Colonic mucosa (tissue), 4 donors: ENCODE data around the gene POLR3B. TPM values are rescaled to one million over a fixed set of nuclear protein-coding genes. Genes with fewer than 3 reads are reported as not detected.

Experiments used
- DNase-seq: peaks from one replicate; pipeline ENCODE4 v3.0.0-alpha.2; 2020
- H3K27ac ChIP-seq: fragments of 200-600 bp; one replicate; pipeline ENCODE4 v1.8.0; 2021
- H3K27me3 ChIP-seq: fragments of 200-600 bp; one replicate; pipeline ENCODE4 v1.8.0; 2021
- H3K36me3 ChIP-seq: fragments of 200-600 bp; one replicate; pipeline ENCODE4 v1.8.0; 2021
- H3K4me1 ChIP-seq: fragments of 200-600 bp; one replicate; pipeline ENCODE4 v1.8.0; 2021; ENCODE audit warnings: mild to moderate bottlenecking
- H3K4me3 ChIP-seq: fragments of 200-600 bp; one replicate; pipeline ENCODE4 v1.8.0; 2021
- H3K9ac ChIP-seq, 2 donors: one replicate each; pipeline ENCODE4 v1.7.0; 2013; ENCODE audit warnings: control low read depth in 2 of 2, low read depth in 2 of 2, low read length in 2 of 2
- H3K9me3 ChIP-seq: fragments of 200-600 bp; one replicate; pipeline ENCODE4 v1.8.0; 2021
- intact Hi-C: fragments of 100-400 bp; cut with DNase I; formaldehyde crosslinking; loops from one replicate; pipeline ENCODE4 v1.14.1; 2022
- total RNA-seq, 2 donors: library from RNA; stranded (reverse); fragmentation: NEBNext Ultra II Directional in 1 of 2; extraction: Animal tissue kit (Norgen Biotek cat#: 25700) in 1 of 2; gene quantifications; one replicate each; pipeline ENCODE4 v1.2.1, GENCODE V29; 2021
- TF ChIP-seq, protein P1 (sequence below): fragments of 200-600 bp; IDR thresholded peaks from one replicate; pipeline ENCODE4 v1.8.0; 2022; ENCODE audit warnings: antibody characterized with exemption, mild to moderate bottlenecking
- donor health status: healthy.
- donor health status: DM: no; HTN: no; CAD: no.
- donor health status: DM: no; HTN: no; CAD: no.

The POLR3B gene
- total RNA-seq, 2 donors from 2014 or later: 5.7 to 10.4 TPM

DNA sequence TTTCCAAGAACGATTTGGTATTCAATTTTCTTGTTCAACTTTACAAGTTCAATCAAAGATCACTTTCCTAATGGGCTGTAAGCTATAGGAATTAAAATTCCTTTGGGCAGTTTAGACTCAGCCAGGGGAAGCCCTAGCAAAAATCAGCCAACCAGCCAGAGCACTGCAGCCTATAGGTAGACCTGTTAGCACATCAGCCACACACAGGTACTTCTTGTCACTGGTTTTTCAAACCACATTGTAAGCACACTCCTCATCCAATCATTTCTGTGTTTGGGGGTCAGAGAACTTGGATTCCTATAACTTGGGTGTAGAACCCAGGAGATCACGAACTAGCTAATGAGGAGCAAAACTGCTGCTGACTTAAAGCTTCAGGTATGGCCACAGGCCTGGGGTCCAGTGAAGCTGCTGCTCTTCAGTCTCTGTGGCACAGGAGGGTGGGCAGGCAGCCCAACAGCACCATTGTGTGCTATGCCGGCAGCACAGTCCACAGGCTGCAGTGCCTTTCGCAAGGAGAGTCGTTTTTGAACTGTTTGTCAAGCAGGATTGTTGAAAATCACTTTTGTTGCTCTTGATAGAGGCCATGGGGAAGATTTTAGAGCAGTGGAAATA, 137.9 kb downstream of the POLR3B start:
- Histone ChIP-seq H3K9ac (no peak overlapping the region), H3K27ac (no peak overlapping the region), H3K4me3 (no peak overlapping the region), H3K36me3 (no peaks in the 10 kb centered on the region), H3K27me3 (no peaks in the 10 kb centered on the region), H3K4me1 (no peaks in the 10 kb centered on the region), H3K9me3 (no peaks in the 10 kb centered on the region)
- intact Hi-C loops: no loop called here
- DNase-seq: no peak
- TF ChIP-seq, protein P1, sequence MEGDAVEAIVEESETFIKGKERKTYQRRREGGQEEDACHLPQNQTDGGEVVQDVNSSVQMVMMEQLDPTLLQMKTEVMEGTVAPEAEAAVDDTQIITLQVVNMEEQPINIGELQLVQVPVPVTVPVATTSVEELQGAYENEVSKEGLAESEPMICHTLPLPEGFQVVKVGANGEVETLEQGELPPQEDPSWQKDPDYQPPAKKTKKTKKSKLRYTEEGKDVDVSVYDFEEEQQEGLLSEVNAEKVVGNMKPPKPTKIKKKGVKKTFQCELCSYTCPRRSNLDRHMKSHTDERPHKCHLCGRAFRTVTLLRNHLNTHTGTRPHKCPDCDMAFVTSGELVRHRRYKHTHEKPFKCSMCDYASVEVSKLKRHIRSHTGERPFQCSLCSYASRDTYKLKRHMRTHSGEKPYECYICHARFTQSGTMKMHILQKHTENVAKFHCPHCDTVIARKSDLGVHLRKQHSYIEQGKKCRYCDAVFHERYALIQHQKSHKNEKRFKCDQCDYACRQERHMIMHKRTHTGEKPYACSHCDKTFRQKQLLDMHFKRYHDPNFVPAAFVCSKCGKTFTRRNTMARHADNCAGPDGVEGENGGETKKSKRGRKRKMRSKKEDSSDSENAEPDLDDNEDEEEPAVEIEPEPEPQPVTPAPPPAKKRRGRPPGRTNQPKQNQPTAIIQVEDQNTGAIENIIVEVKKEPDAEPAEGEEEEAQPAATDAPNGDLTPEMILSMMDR: no peak

DNA sequence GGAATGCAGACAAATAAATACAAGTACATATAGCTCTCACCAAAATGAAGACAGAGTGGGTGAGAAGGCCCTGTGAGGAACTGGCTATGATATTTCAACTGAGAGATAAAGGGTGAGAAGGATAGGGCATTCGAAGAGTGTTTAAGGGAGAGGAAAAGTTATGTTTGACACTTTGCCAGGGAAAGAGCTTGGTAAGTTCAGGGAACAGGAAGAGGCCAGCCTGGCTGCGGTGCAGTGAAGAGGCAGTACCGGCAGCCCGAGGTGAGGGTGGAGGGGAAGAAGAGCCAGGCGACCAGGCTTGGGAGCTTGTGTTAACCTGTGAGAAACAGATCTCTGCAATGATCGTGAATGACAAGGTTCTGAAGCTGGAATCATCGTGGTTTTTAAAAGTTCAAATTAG, 140.5 kb downstream of the POLR3B start:
- Histone ChIP-seq H3K9me3 (no peaks in the 10 kb centered on the region), H3K4me3 (no peak overlapping the region)
- intact Hi-C loops: no loop called here

DNA sequence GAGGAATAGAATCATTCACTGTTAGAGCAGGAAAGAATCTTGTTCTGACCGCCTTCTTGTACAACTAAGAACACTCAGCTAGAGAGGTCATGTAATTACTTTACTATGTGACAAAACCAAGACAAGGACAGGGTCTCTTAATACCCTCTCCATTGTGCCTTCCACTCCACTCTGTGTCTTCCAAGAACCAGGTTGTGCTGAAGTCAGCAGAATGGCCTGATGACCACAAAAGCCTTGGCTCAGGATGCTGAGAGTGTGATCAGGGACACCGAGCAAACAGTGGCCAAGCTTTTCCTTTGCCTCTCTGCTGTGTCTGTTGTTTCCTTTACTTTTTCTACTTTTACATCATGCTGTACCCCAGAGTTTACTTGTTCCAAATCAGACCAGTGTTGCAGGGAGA, 142.1 kb downstream of the POLR3B start:
- TF ChIP-seq, protein P1: no peak
- H3K9ac ChIP-seq: no peak overlapping the region
- H3K27me3 ChIP-seq: no peaks in the 10 kb centered on the region
- no peak overlapping the region for H3K27ac ChIP-seq
- no peaks in the 10 kb centered on the region for H3K9me3 ChIP-seq
- intact Hi-C loops: no loop called here
- no peaks in the 10 kb centered on the region for H3K36me3 ChIP-seq
- no peak overlapping the region for H3K4me3 ChIP-seq
- no peaks in the 10 kb centered on the region for H3K4me1 ChIP-seq
- no peak for DNase-seq

More for the DNA sequence above, 140.5 kb downstream of the POLR3B start:
- Histone ChIP-seq H3K27me3 (no peaks in the 10 kb centered on the region), H3K9ac (no peak overlapping the region), H3K4me1 (no peaks in the 10 kb centered on the region), H3K36me3 (no peaks in the 10 kb centered on the region), H3K27ac (no peak overlapping the region)
- no peak for DNase-seq
- TF ChIP-seq, protein P1: no peak

DNA sequence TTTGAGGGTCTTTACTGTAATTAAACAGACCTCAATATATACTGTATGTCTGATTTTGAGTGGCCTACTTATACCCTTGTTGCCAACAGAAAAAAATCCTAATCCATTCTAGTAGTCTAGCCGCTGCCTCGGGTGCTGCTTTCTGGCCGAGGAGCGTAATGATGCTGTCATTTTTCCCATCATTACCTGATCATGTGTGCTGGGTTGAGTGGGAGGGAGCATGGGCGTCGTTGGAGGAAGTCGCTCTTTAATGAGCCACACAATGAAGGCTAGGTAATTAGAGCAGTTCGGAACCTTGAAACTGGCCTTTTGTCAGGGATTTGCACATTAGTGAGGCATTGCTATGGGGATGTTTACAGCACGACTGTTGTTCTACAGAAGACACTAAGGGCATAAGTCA, 149.1 kb downstream of the POLR3B start:
- TF ChIP-seq, protein P1: no peak
- intact Hi-C loops: no loop called here
- Histone ChIP-seq H3K4me3 (no peak overlapping the region), H3K9ac (no peak overlapping the region), H3K27ac (no peak overlapping the region), H3K4me1 (no peaks in the 10 kb centered on the region), H3K27me3 (no peaks in the 10 kb centered on the region), H3K9me3 (no peaks in the 10 kb centered on the region), H3K36me3 (no peaks in the 10 kb centered on the region)
- no peak for DNase-seq

DNA sequence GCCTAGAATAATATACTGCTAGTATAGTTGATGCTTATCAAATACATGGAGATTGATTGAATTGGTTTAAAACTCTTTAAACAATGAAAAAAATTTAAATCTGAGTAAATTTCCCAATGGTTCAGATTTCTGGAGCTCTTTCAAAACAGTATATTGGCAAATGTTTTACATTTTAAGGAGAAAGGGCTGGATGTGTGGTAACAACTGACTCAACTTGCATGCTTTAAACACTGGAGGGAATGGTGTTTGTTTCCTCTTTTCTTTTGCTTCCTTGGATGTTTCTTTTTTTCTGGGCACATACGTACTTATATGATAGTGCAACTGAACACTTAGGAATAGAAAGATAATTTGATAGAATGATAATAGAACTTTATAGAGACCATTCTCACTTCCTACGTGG, 151.4 kb downstream of the POLR3B start:
- Histone ChIP-seq H3K9me3 (no peaks in the 10 kb centered on the region), H3K36me3 (no peaks in the 10 kb centered on the region), H3K27ac (no peak overlapping the region), H3K4me3 (no peak overlapping the region), H3K27me3 (no peaks in the 10 kb centered on the region), H3K9ac (no peak overlapping the region), H3K4me1 (no peaks in the 10 kb centered on the region)
- intact Hi-C loops: no loop called here
- DNase-seq: no peak
- TF ChIP-seq, protein P1: no peak
